Activated CD4-positive, alpha-beta T cell treated with anti-CD3 and anti-CD28 coated beads, Interleukin-2, amount 50 U/mL, for 4 hours (primary cell): Measurements from ENCODE around the gene ZBTB43.
"Not testable (repeated sequence)": the region's sequence is repeated elsewhere in the genome, so short reads cannot be mapped to it uniquely, and the experiment has no call there.

Experiments used
- DNase-seq, 2 experiments: peaks; one replicate each; pipeline ENCODE4 v3.0.0-alpha.2; 2020

Gene ZBTB43

GRCh38 chr9:126804696-126805553, at the start of gene ZBTB43:
Gene ZBTB43, plus strand, starts transcription at chr9:126805040. Its CDS starts 27,470 bp downstream, at chr9:126832510.
- DNase-seq = peak; percentile 98 to 99

GRCh38 chr9:126755317-126755875, 49.4 kb upstream of the ZBTB43 start:
- no peak for DNase-seq

GRCh38 chr9:126756238-126756637, 48.6 kb upstream of the ZBTB43 start:
- DNase-seq = no peak

DNA sequence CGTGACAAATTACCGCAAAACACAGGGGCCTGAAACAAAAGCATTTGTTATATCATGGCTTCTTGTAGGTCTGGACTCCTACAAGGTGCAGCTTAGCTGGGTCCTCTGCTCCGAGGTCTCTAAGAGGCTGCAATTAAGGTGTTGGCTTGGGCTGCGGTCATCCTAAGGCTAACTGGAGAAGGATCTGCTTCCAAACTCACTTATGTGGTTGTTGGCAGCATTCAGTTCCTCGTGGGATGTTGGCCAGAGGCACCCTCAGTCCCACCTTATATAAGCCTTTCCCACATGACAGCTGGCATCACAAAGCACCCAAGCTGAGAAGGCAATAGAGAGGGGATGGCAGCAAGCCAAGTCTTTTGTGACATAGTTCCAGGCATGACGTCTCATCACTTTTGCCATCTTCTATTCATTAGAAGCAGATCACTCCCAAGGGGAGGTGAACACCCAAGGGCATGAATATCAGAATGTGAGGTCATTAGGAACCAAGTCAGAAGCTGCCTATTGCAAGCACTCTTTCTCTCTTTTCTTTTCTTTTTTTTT, 47.9 kb upstream of the ZBTB43 start:
- no peak for DNase-seq

- no peak for DNase-seq
Observed at GRCh38 chr9:126758916-126759585, 45.8 kb upstream of the ZBTB43 start.

DNA sequence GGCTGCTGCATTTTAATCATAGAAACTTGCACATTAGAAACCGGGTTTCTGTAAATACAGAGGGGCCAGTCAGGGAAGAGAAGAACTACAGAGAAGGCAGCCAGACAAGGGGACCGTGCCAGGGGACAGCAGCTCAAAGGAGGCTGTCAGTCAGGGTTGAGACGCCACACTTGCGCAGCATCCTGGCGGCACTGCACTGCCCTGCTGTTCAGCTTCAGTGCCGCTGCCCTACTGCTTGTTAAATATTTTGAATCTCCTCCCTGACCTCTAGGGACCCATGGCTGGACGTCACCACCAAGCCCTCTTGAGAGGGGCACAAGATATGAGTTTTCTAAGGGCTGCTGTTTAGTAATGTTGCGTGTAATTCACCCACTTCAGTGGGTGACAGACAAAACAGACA, 43.6 kb upstream of the ZBTB43 start:
- DNase-seq = no peak

GRCh38 chr9:126763130-126763764, 41.6 kb upstream of the ZBTB43 start:
- no peak for DNase-seq

- DNase-seq = no peak
Observed at GRCh38 chr9:126773004-126773607, 31.7 kb upstream of the ZBTB43 start.

GRCh38 chr9:126775926-126776325, 28.9 kb upstream of the ZBTB43 start:
- no peak for DNase-seq

- no peak for DNase-seq
Observed at GRCh38 chr9:126777733-126778132, 27.1 kb upstream of the ZBTB43 start.

GRCh38 chr9:126778141-126778540, 26.7 kb upstream of the ZBTB43 start:
- DNase-seq = no peak

GRCh38 chr9:126778696-126779095, 26.1 kb upstream of the ZBTB43 start:
- not testable (repeated sequence) for DNase-seq

- DNase-seq = peak; percentile 81 to 85
Observed at GRCh38 chr9:126781186-126782052, 23.4 kb upstream of the ZBTB43 start.

DNA sequence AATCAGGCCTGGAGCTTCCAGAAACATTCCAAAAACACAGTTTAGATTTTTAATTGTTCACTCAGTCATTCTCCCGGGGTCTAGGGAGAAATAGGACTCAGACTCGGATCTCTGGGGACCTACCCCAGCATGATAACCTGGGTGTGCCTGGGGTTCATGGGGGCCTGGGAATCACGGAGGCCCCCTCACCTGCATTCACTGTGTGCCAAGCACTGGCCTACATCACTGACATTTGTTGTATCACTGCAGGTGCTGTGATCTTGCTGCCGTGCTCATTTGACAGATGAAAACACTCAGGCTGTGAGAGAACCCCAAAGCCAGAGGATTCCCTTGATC, 22.8 kb upstream of the ZBTB43 start:
- DNase-seq = no peak

DNA sequence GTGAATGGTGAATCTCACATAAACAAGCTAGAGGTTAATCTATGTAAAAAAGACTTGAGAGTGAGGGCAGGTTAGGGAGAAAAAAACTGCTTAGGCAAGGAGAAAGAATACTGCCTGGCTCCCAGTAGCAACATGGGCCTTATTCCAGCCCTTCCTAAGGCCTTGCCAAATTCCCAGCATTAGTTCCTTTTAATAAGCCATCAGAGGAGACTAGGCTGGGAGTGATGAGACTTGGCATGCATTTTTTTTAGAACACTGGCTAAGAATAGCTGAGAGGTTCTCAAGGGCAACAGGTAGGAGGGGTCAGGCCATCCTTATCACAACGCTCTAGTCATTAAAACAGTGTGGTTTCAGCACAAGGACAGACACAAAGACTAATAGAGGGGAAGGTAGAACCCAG, 20.9 kb upstream of the ZBTB43 start:
- DNase-seq = no peak

- DNase-seq = no peak
Observed at GRCh38 chr9:126784401-126784800, 20.4 kb upstream of the ZBTB43 start.

GRCh38 chr9:126784841-126785240, 20.0 kb upstream of the ZBTB43 start:
- not testable (repeated sequence) for DNase-seq

GRCh38 chr9:126788046-126788445, 16.8 kb upstream of the ZBTB43 start:
- DNase-seq = no peak

DNA sequence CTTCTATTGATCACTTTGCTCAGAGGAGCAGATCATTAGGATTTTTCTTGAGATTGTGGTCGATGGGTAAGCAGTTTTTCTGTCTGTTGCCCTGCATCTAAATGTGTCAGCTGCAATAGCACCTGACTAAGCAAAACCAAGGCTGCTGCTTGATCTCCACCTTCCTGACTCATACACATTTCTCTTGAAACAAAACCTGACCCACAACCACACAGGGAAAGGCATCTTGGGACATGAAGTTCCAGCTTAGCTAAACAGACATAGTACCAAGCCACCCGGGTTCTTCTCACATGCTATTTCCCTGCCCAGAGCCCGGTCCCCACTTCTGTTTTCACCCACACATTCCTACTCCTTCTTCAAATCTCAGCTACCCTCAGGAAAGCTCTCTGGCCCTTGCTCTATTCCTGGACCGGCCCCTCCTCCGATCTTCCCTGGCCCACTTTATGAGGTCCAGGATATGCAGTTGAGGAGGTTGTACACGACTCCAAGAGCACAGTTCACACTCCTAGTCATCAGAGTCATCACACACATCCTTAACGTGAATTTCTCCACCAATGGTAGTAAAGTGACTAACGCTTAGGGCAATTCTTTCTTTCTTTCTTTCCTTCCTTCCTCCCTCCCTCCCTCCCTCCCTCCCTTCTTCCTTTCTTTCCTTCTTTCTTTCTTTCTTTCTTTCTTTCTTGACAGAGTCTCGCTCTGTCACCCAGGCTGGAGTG, 16.0 kb upstream of the ZBTB43 start:
- DNase-seq = no peak

GRCh38 chr9:126790561-126790960, 14.3 kb upstream of the ZBTB43 start:
- no peak for DNase-seq
